Colonic mucosa (tissue), 4 donors: ENCODE results near the gene GALNS. TPM values are rescaled to one million over a fixed set of nuclear protein-coding genes. Genes with fewer than 3 reads are reported as not detected.

Experiments used
- DNase-seq: peaks from one replicate; pipeline ENCODE4 v3.0.0-alpha.2; 2020
- H3K27ac ChIP-seq: fragments of 200-600 bp; one replicate; pipeline ENCODE4 v1.8.0; 2021
- H3K27me3 ChIP-seq: fragments of 200-600 bp; one replicate; pipeline ENCODE4 v1.8.0; 2021
- H3K36me3 ChIP-seq: fragments of 200-600 bp; one replicate; pipeline ENCODE4 v1.8.0; 2021
- H3K4me1 ChIP-seq: fragments of 200-600 bp; one replicate; pipeline ENCODE4 v1.8.0; 2021; ENCODE audit warnings: mild to moderate bottlenecking
- H3K4me3 ChIP-seq: fragments of 200-600 bp; one replicate; pipeline ENCODE4 v1.8.0; 2021
- H3K9ac ChIP-seq, 2 donors: one replicate each; pipeline ENCODE4 v1.7.0; 2013; ENCODE audit warnings: control low read depth in 2 of 2, low read depth in 2 of 2, low read length in 2 of 2
- H3K9me3 ChIP-seq: fragments of 200-600 bp; one replicate; pipeline ENCODE4 v1.8.0; 2021
- CTCF ChIP-seq: fragments of 200-600 bp; IDR thresholded peaks from one replicate; pipeline ENCODE4 v1.8.0; 2022; ENCODE audit warnings: antibody characterized with exemption, mild to moderate bottlenecking
- intact Hi-C: fragments of 100-400 bp; cut with DNase I; formaldehyde crosslinking; loops from one replicate; pipeline ENCODE4 v1.14.1; 2022
- total RNA-seq, 2 donors: library from RNA; stranded (reverse); fragmentation: NEBNext Ultra II Directional in 1 of 2; extraction: Animal tissue kit (Norgen Biotek cat#: 25700) in 1 of 2; gene quantifications; one replicate each; pipeline ENCODE4 v1.2.1, GENCODE V29; 2021
- donor health status: healthy.
- donor health status: DM: no; HTN: no; CAD: no.
- donor health status: DM: no; HTN: no; CAD: no.

Gene GALNS
- total RNA-seq, 2 donors from 2014 or later = 22.8 to 44.5 TPM

- Histone ChIP-seq H3K4me1 (no peaks in the 10 kb centered on the region), H3K9ac (no peak overlapping the region), H3K27ac (no peak overlapping the region), H3K4me3 (no peak overlapping the region), H3K27me3 (no peaks in the 10 kb centered on the region), H3K9me3 (no peaks in the 10 kb centered on the region), H3K36me3 (no peaks in the 10 kb centered on the region)
- no peak for TF ChIP-seq CTCF
- no peak for DNase-seq
- intact Hi-C loops = no loop called here
Observed at GRCh38 chr16:88846088-88846487, 10.7 kb downstream of the GALNS start.

- intact Hi-C loops = no loop called here
- H3K4me3 ChIP-seq = no peak overlapping the region
- no peak overlapping the region for H3K27ac ChIP-seq
- H3K9me3 ChIP-seq = no peaks in the 10 kb centered on the region
- no peaks in the 10 kb centered on the region for H3K36me3 ChIP-seq
- no peaks in the 10 kb centered on the region for H3K4me1 ChIP-seq
- TF ChIP-seq CTCF = no peak
- no peaks in the 10 kb centered on the region for H3K27me3 ChIP-seq
- no peak overlapping the region for H3K9ac ChIP-seq
- no peak for DNase-seq
Observed at GRCh38 chr16:88844419-88845036, 12.2 kb downstream of the GALNS start.

- intact Hi-C loops = no loop called here
- Histone ChIP-seq H3K9me3 (no peaks in the 10 kb centered on the region), H3K9ac (no peak overlapping the region), H3K4me1 (no peaks in the 10 kb centered on the region), H3K36me3 (no peaks in the 10 kb centered on the region), H3K27me3 (no peaks in the 10 kb centered on the region), H3K27ac (no peak overlapping the region), H3K4me3 (no peak overlapping the region)
- no peak for TF ChIP-seq CTCF
- no peak for DNase-seq
Observed at GRCh38 chr16:88843256-88843655, 13.5 kb downstream of the GALNS start.

DNA sequence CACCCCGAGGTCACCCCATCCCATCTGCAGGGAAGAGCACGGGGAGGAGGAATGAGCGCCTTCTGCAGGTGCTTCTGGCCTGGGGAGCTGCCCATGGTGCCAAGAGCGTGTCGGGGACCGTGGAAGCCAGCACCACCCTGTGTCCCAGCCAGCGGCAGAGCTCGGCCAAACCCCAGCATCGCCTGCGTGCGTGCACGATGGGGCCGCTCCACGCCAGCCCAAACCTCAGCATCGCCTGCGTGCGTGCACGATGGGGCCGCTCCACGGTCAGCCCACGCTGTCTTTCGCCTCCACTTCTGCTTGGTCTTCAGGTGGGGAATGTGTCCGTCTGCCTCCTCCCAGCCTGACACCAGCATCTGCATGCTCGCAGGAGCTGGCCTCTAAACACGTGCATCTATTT lies 13.9 kb downstream of the GALNS start:
- DNase-seq = no peak
- TF ChIP-seq CTCF = no peak
- no peak overlapping the region for H3K27ac ChIP-seq
- H3K9ac ChIP-seq = no peak overlapping the region
- H3K9me3 ChIP-seq = no peaks in the 10 kb centered on the region
- intact Hi-C loops = no loop called here
- H3K27me3 ChIP-seq = no peaks in the 10 kb centered on the region
- no peaks in the 10 kb centered on the region for H3K4me1 ChIP-seq
- no peak overlapping the region for H3K4me3 ChIP-seq
- H3K36me3 ChIP-seq = no peaks in the 10 kb centered on the region

DNA sequence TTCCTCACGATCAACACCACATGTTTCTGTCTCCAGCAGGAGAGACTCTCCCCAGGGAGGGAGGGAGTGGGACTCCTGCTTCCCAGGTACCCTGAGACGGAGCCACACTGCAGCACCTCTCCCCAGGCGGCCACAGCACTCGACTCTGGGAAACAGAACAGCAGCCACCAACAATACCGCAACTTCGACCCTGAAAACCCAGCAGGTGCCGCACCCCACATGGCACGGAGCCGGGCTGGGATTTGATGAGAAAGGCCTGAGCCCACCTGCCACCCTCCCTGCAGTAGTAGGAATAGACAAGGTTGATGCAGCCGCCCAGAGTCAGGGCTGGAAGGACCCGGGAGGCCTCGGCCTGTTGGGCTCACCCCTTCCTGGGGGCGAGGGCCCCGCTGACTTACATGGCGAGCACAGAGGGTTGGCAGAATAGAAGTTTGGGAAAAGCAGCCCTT lies 14.4 kb downstream of the GALNS start:
- Histone ChIP-seq H3K4me1 (no peaks in the 10 kb centered on the region), H3K27me3 (no peaks in the 10 kb centered on the region), H3K4me3 (no peak overlapping the region), H3K27ac (no peak overlapping the region), H3K36me3 (no peaks in the 10 kb centered on the region), H3K9ac (no peak overlapping the region), H3K9me3 (no peaks in the 10 kb centered on the region)
- TF ChIP-seq CTCF = no peak
- intact Hi-C loops = no loop called here
- DNase-seq = no peak
